ENCODE data around the gene VASN. TPM values are rescaled to one million over a fixed set of nuclear protein-coding genes. Genes with fewer than 3 reads are reported as not detected.

The VASN gene
- total and polyA plus RNA-seq, 8 donors: 11.3 to 28.3 (median 16.7) TPM

DNA sequence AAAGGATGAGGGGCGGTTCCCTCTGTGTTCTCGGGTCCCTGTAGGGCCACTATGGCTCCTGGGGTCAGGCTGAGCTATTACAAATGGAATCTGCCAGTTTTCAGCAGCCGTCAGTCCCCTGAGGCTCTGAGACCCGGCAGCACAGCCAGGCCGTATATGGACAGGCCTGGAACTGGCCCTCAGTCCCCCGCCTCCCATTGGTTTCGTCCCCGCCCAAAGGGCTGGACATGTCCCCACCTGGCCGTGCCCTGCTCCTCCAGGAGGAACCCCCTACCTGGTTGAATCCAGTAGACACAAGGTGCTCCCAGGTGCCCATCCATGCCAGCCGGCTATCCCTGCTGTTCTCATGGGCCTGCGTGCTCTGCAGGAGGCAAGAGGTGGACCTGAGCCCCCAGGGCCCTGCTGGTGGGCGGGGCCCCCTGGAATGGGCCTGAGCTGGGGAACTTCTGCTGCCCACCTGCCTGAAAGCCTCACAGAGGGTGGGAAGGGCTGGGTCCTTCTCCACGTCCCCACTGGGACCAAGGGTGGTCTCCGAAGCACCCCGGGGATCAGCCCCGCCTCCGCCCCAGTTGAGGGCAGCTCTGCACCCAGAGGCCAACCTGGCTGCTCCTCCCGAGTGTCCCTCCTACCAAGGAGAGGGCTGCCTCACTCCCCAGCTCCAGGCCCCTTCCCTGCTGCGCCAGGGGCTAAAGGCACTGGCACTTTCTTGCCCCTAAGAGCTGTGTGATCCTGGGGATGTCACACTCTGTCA lies 16.8 kb downstream of the VASN start:
- H3K4me3 ChIP-seq: no peak overlapping the region
- DNase-seq (no peak), ATAC-seq (no peak)
- H3K27me3 ChIP-seq: no peaks in the 10 kb centered on the region
- H3K4me1 ChIP-seq: peaks cover 6 to 7% of the 10 kb centered on the region in 2 donors
- peaks cover 0 to 99% of the 10 kb centered on the region in 2 donors for H3K36me3 ChIP-seq
- no peaks in the 10 kb centered on the region for H3K9me3 ChIP-seq
- H3K27ac ChIP-seq: peak overlapping the region; percentile 4 to 41
- TF ChIP-seq, protein P1, sequence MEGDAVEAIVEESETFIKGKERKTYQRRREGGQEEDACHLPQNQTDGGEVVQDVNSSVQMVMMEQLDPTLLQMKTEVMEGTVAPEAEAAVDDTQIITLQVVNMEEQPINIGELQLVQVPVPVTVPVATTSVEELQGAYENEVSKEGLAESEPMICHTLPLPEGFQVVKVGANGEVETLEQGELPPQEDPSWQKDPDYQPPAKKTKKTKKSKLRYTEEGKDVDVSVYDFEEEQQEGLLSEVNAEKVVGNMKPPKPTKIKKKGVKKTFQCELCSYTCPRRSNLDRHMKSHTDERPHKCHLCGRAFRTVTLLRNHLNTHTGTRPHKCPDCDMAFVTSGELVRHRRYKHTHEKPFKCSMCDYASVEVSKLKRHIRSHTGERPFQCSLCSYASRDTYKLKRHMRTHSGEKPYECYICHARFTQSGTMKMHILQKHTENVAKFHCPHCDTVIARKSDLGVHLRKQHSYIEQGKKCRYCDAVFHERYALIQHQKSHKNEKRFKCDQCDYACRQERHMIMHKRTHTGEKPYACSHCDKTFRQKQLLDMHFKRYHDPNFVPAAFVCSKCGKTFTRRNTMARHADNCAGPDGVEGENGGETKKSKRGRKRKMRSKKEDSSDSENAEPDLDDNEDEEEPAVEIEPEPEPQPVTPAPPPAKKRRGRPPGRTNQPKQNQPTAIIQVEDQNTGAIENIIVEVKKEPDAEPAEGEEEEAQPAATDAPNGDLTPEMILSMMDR (IDR thresholded peaks at IDR 0.05): no peak
- intact Hi-C loops (cut with DNase I): no loop called here

DNA sequence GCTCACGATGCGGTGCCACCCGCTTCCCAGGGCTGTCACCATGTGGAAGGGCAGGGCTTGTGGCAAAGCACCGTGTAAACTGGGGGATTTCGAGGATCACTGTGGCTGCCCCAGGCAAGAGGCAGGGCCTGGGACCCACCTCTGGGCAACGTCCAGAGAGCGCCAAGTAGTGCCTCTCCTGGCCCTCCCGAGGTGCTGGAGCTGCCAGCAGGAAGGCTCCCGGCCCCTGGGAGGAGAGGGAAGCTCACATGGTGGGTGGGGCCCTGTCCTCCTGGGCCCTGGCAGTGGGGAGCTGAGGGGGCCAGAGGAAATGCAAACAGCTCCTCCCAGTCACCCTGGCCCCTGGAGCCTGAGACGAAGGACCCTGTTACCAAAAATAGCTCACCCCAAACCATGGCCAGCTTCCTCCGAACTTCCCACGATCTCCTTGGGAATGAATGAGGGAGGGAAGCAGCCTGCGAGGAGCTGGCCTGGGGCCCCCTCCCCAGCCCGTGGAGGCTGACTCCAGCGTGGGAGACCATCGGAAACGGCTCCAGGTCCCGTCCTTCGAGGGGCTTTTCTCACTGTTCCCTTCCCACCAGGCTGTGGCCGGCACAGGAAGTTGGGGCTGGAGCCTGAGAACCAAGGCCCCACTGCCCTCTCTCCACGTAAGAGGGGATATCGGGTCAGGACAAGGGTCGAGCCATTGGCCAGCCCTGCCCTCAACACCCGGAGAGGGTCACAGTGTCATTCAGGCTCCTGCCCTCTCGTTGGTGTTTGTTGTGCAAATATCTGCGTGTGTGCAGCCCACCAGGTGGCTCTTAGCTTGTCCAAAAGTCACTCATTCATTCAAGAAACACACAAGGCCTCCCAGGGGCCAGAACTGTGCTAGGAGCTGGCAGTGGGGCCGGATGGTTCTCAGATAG lies 17.7 kb downstream of the VASN start:
- intact Hi-C loops (cut with DNase I): no loop called here
- Histone ChIP-seq H3K36me3 (peaks cover 0 to 99% of the 10 kb centered on the region in 2 donors), H3K27ac (peak overlapping the region; percentile 4 to 41), H3K27me3 (no peaks in the 10 kb centered on the region), H3K4me1 (peaks cover 6 to 7% of the 10 kb centered on the region in 2 donors), H3K9me3 (no peaks in the 10 kb centered on the region), H3K4me3 (no peak overlapping the region)
- TF ChIP-seq, protein P1 (IDR thresholded peaks at IDR 0.05): no peak
- ATAC-seq (no peak), DNase-seq (no peak)

DNA sequence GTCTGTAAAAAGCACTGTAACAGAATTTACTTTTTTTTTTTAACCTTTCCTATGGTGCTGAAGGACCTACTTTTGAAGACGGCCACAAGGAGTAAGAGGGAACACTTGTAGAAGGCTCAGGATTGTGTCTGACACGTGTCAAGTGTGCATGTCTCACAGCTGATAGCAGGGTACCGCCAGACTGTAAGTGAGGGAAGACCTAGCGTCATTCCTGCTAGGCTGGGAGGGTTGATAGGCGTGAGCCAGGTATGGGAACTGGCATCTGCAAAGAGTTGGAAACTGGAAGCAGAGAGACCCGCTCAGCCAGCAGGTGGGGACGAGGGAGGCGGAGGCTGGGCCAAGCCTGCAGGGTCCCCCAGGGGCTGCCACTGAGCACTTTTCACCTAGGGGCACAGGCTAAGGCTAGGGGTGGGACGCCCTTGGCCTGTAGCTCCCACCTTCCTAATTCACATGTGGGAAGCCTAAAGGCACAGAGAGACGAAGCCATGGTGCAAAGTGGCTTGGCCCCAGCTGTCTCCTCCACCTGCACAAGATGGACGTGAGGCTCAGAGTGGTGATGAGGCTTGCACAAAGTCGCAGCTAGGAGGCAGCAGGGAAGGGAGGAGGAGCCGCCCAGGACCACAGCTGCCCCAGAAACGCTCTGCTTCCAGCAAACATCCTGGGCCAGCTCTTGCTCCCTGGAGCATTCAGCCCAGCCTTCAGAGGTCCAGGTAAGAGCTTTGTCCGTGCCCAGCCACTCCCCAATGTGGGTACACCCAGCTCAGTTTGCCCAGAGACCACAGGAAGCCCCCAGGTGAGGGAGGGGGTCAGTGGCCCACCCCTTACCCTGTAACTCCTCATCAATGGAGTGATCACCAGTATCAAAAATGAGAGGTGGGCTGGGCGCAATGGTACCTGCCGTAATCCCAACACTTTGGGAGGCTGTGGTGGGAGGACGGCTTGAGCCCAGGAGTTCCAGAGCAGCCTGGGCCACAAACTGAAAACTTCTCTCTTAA lies 18.9 kb downstream of the VASN start:
- intact Hi-C loops (cut with DNase I): no loop called here
- Histone ChIP-seq H3K27me3 (no peaks in the 10 kb centered on the region), H3K36me3 (peaks cover 0 to 99% of the 10 kb centered on the region in 2 donors), H3K4me3 (no peak overlapping the region), H3K27ac (peak overlapping the region in 1 of 2 donors; percentile 25), H3K9me3 (no peaks in the 10 kb centered on the region), H3K4me1 (peaks cover 6 to 10% of the 10 kb centered on the region in 2 donors)
- DNase-seq: no peak
- TF ChIP-seq, protein P1 (IDR thresholded peaks at IDR 0.05): no peak
- ATAC-seq: no peak

DNA sequence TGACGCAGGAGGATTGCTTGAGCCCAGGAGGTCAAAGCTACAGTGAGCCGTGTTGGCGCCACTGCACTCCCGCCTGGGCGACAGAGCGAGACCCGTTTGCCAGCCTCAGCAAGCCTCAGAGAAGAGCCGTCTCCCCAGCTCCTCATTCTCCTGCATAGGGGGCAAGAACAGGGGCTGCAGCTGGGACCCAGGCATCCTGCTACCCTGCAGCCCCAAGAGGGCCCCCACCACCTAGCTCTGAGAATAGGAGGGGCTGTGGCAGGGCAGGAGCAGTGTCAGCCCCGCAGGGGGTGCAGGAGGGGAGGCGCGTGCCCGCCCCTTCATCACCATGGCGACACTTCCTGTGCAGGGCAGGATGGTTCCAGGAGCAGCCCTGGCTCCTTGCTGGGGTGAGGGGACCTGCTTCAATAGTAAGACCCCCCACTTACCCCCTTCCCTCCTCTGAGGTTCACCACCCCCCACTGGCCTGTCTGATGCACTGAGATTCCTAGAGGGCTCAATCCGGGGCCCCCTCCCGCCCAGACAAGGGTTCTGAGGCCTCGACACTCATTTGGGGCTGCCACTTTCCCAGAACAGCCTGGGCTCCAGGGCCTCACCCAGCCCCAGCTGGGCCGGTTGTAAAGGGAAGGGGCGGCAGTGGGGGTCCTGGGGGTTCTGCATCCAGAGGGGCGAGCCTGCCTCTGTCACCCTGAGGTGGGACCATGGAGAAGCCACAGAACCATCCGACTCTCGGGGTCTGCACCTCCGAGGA lies 20.2 kb downstream of the VASN start:
- DNase-seq (no peak), ATAC-seq (no peak)
- Histone ChIP-seq H3K27ac (no peak overlapping the region), H3K36me3 (peaks cover 0 to 99% of the 10 kb centered on the region in 2 donors), H3K4me3 (no peak overlapping the region), H3K9me3 (no peaks in the 10 kb centered on the region), H3K27me3 (no peaks in the 10 kb centered on the region), H3K4me1 (peaks cover 6 to 10% of the 10 kb centered on the region in 2 donors)
- TF ChIP-seq, protein P1 (IDR thresholded peaks at IDR 0.05): no peak
- intact Hi-C loops (cut with DNase I): no loop called here

Data from left lung (tissue), 10 donors.